Fibroblast of skin of right quadriceps (primary cell): Measurements from ENCODE around the gene LUZP2.

Source experiments
- DNase-seq: peaks from one replicate; pipeline ENCODE4 v3.0.0-alpha.2; 2013

The LUZP2 gene

GRCh38 chr11:24496736-24497725, at the start of gene LUZP2:
LUZP2 (plus strand) TSS chr11:24497053.
- peak; percentile 42 for DNase-seq

DNA sequence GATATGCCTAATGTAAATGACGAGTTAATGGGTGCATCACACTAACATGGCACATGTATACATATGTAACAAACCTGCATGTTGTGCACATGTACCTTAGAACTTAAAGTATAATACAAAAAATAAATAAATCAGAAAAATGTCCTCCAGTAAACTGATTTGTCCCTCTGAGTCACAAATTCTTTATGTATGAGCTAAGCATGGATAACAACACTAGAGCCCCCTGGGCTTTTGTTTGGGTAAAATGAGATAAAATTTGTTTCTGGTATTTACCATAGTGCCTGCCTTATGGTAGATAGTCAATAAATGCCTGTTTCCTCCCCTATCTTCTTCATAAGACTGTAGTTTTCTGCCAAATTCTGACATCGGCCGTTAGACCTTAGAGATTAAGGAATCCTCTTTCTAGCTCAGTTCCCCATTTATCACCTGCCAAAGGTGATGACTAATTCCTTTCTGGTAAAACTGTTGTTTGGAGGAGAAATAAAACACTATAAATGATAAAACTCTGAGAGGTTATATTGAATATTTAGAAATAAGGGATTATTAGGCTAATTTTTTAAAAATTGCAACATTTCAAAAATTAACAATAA, 43.6 kb upstream of the LUZP2 start:
- DNase-seq, result no peak

- no peak for DNase-seq
Measured at GRCh38 chr11:24457985-24458384, 38.9 kb upstream of the LUZP2 start.

DNA sequence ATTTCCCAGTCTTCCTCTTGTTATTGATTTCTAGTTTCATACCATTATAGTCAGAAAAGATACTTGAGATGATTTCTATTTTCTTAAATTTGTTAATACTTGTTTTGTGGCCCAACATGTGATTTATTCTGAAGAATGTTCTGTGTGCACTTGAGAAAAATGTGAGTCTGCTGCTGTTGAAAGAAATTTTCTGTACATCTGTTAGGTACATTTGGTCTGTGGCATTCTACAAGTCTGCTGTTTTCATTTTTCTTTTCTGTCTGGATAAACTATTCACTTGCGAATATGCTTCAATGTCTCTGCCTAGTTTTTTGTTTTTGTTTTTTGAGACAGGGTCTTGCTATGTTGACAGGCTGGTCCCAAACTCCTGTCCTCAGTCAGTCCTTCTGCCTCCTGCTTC, 26.4 kb upstream of the LUZP2 start:
- no peak for DNase-seq

DNA sequence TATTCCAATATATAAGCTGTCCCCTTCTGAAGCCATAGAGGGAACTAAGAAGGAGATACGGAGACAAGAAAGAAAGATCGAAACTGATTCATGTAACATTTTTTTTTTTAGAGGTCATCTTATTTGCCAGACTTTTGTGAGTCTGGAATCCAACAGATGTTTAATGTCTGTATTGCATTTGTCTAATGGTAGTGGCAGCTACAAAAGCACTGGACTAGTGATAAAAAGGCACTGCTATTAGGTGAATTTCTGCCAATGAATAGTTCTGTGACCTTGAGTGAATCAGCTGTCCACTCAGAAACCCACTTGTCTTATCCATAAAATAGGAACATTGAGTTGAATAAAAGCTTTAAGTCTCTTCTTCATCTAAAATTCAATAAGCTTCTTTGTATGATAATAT, 25.8 kb upstream of the LUZP2 start:
- DNase-seq, result no peak

DNA sequence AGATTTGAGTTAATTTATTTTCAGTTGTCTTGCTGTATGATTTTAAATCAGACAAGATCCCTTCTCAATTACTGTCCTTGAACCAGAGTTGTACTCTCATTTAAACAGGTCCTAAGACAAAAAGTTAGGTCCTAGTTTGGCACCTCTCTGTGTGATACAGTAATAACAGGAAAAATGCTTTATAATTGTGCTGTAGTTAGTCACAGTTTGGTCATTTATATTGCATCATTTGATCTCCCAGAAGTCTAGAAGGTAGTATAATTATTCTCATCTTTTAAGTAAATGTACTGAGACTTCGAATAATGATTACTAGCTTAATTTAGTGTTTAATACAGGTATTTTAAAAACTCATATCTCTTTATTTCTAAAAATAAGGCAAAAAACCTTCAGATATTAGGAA, 18.1 kb upstream of the LUZP2 start:
- DNase-seq, result no peak

GRCh38 chr11:24489477-24489876, 7.4 kb upstream of the LUZP2 start:
- DNase-seq, result no peak

DNA sequence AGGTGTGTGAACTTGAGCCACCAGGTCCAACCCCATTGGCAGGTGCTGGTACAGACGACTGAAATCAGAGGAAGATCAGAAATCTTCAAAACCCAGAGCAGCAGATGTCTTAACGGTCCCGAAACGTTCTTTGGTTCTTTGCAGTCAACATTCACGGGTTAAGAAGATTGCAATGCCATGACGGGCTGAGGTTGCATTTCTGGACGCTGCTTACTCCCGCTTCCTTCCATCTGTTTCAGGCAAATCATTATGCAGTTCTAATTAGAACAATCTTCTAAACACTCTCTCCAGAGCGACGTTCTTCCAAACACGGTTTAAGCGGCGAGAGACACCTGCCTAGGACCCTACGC, 492 bp upstream of the LUZP2 start:
- no peak for DNase-seq

DNA sequence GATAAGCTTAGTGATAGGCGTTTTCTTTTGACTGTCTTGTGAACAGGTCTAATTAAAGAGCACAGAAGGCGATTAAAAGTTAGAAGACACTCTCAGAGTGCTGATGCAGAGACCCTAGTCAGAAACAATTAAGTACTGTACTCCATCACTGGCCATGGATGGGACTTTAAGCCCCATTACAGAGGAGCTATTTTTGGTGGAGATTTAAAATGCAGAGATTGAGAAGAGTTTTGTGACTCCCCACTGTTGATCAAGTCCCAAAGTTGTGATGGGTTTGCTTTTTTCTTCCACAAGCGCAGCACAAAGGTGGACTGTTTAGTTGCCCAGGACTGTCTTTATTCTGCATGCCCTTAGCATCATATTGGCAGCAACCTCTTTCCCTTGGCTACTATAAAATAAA, 978 bp downstream of the LUZP2 start:
- no peak for DNase-seq

DNA sequence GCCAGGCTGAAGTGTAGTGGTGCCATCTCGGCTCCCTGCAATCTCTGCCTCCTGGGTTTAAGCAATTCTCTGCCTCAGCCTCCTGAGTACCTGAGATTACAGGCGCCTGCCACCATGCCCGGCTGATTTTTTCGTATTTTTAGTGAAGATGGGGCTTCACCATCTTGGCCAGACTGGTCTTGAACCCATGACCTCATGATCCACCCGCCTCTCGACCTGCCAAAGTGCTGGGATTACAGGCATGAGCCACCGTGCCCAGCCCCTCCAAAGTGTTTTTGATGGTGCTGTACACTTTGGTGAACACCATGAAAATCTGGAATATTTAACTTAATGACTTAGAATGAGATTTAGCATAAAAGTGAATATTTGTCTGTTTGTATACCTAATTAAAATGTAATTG, 5.6 kb downstream of the LUZP2 start:
- no peak for DNase-seq

- no peak for DNase-seq
Measured at GRCh38 chr11:24509114-24509513, 12.3 kb downstream of the LUZP2 start.

DNA sequence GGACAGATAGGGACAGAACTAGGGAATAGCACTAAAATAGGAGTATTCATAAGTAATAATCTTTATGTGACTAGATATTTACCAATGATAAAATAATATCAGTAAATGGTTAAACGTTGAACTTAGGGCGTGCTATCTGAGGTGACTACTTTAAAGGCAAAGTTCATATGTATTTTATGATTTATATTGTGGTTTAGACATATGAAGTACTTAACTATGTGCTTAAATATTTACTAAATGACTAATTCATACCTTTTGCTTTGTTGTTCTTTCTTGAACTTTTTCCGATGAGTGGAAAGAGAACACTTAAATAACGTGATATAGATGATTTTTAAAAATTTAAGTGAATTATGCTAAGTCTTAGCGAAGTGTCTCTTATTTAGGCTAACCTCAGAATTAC, 14.7 kb downstream of the LUZP2 start:
- no peak for DNase-seq

GRCh38 chr11:24513479-24514218, 16.8 kb downstream of the LUZP2 start:
- DNase-seq, result no peak

DNA sequence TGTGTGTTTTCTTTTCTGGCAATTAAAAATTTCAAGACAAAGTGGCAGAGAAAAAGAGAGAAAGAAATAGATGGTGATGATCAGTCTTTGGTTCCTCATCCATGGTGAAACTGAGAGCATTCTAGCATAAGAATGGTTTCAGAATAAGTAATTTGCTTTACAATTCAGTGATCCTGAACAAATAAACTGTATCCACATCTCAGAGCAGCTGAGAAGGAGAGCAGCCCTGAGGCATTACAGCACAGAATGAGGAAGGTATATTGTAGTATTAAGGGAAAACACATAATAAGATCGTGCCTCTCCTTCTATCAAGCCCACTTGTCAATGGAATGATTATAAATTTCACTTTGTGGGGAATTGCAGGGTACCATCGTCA, 17.4 kb downstream of the LUZP2 start:
- DNase-seq, result no peak

DNA sequence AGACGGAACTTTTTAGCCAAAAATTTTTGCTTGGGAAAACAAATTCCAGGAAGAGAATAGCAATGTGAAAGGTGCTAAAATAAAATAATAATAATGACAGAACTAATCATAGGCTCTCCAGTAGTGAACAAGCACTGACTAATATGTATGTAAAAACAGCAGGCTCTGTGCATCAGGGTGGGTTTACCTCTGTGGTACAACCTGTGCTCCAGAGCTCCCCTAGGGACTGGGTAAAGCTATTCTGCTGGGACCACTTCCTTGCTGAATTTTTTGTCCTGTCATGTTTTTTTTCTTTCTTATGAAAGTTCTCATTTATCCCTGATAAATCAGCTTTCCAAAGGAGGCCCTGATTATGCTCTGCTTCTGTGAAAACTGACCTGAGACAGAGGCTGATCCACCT, 18.8 kb downstream of the LUZP2 start:
- DNase-seq, result no peak

DNA sequence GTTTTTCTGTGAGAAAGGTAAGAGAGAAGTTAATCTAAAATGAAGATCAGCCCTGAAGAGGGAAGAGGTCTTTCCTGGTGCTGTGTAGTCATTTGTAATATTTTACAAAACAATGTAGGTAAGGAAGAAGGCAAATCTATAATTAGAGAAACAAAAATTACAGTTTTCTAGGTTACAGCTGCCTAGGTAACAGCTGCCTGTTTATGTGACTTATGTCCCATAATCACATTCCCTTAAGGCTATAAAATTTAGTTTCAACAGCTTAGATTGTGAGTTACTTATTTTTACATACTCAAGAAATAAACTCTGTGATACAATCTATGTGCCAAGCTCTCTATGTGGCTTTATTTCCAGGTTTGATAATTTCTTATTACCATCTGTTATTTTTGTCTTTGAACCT, 19.8 kb downstream of the LUZP2 start:
- no peak for DNase-seq

- peak; percentile 63 for DNase-seq
Measured at GRCh38 chr11:24521601-24522000, 24.7 kb downstream of the LUZP2 start.

DNA sequence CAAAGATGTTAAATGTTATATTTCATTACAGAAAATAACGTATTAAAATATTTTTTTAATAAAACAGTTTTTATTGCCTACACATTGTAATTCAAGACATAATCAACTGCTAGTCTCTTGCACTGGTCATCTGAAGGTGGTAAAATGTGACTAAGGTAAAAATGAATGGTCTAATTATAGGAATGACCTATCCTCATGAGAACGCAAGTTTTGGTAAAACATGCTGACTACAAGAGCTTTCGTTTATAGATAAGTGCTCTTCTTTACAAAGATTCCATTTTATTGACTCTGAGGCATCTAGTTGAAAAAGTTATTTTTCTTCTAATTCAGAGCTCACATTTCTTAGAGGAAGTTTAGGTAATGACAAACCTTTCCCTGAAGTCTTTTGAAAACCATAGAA, 27.3 kb downstream of the LUZP2 start:
- DNase-seq, result no peak

DNA sequence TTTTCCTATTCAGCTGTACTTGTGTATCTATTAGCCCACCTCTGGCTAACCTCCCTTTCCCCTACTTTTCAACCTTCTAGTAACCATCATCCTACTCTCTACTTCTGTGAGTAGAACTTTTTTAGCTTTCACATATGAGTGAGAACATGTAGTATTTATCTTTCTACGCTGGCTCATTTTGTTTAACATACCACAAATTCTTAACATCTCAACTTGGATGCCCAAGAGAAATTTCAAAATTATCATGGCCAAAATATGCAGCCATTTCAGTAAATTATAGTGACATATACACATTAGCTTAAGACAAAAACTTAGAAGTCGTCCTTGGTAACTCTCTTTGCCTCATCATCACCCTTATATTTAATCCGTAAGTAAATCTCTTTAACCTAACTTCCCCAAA, 34.7 kb downstream of the LUZP2 start:
- peak; percentile 56 for DNase-seq

- DNase-seq, result peak; percentile 4
Measured at GRCh38 chr11:24543771-24544170, 46.9 kb downstream of the LUZP2 start.

- DNase-seq, result no peak
Measured at GRCh38 chr11:24556693-24557092, 59.8 kb downstream of the LUZP2 start.

GRCh38 chr11:24559315-24559714, 62.5 kb downstream of the LUZP2 start:
- no peak for DNase-seq

DNA sequence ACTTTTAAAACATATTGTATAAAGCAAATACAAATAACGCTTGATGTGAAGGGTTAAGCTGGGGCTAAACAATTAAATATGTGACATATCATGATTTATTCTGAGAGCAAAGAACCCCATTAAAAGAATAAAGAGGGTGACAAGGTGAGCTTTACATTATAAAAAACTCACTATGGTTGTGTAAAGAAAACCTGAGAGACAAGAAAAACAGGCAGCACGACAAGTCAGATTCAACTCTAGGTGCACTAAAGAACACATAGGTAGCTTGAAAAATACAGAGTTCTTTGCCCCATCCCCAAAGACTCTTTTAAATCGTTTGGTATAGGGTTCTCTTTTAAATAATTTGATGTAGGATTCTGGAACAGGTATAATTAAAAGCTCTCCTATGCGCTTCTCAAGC, 63.5 kb downstream of the LUZP2 start:
- no peak for DNase-seq

DNA sequence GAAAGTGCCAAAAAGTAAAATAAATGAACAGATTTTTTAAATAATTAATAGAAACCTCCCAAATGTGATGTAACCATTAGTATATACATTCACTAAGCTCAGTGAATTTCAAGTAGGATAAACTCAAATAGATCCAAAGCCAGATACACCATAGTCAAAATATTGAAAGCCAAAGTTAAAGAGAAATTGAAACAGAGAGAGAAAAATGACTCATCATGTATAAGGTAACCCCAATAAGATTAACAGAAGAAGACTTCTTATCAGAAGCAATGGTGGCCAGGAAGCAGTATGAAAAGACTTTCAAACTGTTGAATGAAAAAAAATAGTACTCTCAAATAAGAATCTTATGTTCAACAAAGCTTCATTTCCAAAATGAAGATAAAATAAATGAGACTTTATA, 70.5 kb downstream of the LUZP2 start:
- no peak for DNase-seq
